Measurements from ENCODE around the gene KCNN1.

DNA sequence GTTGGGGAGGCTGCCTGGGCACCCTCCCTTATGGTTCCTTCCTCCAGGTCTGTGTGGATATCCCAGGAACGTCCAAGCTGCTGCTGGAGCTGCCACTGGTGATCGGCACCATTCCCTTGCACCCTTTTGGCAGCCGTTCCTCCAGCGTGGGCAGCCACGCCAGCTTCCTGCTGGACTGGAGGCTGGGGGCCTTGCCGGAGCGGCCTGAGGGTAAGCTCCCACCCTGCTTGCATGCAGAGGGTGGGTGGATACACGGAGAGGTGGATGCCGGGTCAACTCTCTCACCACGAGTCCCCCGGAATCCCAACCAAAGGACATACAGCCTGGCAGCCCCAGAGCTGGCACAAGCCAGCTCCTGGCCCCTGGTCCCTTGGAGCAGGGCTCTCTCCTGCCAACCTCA lies 43.2 kb downstream of the KCNN1 start:
- TF ChIP-seq POLR2A (IDR thresholded peaks at IDR 0.05), result no peak
- TF ChIP-seq, protein P1, sequence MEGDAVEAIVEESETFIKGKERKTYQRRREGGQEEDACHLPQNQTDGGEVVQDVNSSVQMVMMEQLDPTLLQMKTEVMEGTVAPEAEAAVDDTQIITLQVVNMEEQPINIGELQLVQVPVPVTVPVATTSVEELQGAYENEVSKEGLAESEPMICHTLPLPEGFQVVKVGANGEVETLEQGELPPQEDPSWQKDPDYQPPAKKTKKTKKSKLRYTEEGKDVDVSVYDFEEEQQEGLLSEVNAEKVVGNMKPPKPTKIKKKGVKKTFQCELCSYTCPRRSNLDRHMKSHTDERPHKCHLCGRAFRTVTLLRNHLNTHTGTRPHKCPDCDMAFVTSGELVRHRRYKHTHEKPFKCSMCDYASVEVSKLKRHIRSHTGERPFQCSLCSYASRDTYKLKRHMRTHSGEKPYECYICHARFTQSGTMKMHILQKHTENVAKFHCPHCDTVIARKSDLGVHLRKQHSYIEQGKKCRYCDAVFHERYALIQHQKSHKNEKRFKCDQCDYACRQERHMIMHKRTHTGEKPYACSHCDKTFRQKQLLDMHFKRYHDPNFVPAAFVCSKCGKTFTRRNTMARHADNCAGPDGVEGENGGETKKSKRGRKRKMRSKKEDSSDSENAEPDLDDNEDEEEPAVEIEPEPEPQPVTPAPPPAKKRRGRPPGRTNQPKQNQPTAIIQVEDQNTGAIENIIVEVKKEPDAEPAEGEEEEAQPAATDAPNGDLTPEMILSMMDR (IDR thresholded peaks at IDR 0.05), result no peak

Measured in esophagus squamous epithelium (tissue), 4 donors.